Dedifferentiated amniotic fluid mesenchymal stem cell (primary cell): ENCODE data around the gene SGMS1.
A peak's percentile ranks its signal among the peaks of the same experiment; 100 is the strongest.
"Not testable (repeated sequence)": the region's sequence is repeated elsewhere in the genome, so short reads cannot be mapped to it uniquely, and the experiment has no call there.

Experiments
- DNase-seq: peaks from one replicate; pipeline ENCODE4 v3.0.0-alpha.2; 2016; ENCODE audit errors: extremely low spot score

SGMS1 gene

GRCh38 chr10:50558371-50558770 is 65.4 kb downstream of the SGMS1 start:
- no peak for DNase-seq

GRCh38 chr10:50557130-50557682 is 66.5 kb downstream of the SGMS1 start:
- DNase-seq: no peak

DNA sequence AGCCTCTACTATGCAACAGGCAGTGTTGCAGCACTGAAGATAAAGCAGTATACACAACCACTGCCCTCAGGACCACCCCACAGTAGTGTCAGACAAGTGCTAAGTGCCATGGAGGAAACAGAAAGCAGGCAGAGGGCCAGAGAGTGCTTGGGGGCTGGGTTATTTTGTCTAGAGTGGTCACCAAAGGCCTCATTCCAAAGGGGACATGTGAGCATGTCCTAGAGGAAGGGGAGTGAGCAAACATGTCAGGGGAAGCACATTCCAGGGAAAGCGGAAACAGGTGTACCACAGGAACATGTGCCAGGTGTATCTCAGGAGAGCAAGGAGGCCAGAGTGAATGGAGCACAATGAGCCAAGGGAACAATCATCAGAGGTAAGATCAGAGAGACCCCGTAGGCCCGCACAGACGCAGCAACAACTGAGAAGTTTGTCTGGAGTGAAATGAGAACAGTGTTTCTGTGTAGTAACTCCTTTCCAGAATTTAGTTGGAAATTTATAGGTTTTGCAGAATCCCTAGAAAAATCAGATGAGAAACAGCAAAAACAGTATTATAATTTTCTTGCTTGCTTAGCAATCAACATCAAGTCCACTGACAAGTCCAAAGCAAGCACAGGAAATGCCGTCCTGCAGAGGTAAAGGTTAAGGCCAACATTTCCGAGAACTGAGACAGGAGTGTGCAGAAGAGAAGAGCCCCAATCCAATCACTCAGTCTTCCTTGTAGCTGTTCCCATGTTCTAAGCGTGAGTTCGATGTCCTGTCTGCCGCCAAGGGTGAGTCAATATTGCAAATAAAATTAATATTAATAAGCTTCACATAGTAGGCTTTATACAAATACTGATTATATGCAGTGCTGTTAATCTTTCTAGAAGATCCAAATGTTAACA is 67.3 kb downstream of the SGMS1 start:
- DNase-seq: no peak

- peak; percentile 45 for DNase-seq
Observed at GRCh38 chr10:50554995-50555568, 68.7 kb downstream of the SGMS1 start.

GRCh38 chr10:50554376-50554994 is 69.3 kb downstream of the SGMS1 start:
- no peak for DNase-seq

GRCh38 chr10:50552771-50553535 is 70.8 kb downstream of the SGMS1 start:
- DNase-seq: no peak

DNA sequence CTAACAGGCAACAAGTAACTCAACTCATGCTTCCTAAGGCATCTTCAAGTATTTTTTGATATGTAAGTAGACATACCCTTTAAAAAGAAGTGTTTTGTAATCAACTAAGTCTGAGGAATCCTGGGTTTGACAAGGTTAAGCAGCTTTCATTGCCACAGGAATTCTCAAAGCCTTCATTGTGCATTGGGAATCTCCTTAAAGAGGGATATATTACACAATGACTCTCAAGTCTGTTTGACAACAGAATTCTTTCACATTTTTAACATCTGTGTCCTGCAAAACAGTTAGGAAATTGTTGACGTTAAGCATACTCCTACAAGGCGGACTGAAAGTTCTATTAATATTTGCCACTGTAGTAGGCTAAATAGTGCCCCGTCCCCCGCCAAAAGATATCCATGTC is 71.4 kb downstream of the SGMS1 start:
- peak; percentile 87 for DNase-seq

- DNase-seq: no peak
Observed at GRCh38 chr10:50551894-50552293, 71.9 kb downstream of the SGMS1 start.

GRCh38 chr10:50550291-50550839 is 73.4 kb downstream of the SGMS1 start:
- no peak for DNase-seq

- DNase-seq: not testable (repeated sequence)
Observed at GRCh38 chr10:50549186-50549585, 74.6 kb downstream of the SGMS1 start.

GRCh38 chr10:50548481-50548880 is 75.3 kb downstream of the SGMS1 start:
- not testable (repeated sequence) for DNase-seq

DNA sequence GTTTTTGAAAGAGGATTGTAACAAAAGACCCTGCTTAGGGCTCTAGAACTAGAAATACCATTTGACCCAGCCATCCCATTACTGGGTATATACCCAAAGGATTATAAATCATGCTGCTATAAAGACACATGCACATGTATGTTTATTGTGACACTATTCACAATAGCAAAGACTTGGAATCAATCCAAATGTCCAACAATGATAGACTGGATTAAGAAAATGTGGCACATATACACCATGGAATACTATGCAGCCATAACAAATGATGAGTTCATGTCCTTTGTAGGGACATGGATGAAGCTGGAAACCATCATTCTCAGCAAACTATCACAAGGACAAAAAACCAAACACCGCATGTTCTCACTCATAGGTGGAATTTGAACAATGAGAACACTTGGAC is 77.5 kb downstream of the SGMS1 start:
- DNase-seq: not testable (repeated sequence)

- no peak for DNase-seq
Observed at GRCh38 chr10:50545846-50546245, 77.9 kb downstream of the SGMS1 start.

DNA sequence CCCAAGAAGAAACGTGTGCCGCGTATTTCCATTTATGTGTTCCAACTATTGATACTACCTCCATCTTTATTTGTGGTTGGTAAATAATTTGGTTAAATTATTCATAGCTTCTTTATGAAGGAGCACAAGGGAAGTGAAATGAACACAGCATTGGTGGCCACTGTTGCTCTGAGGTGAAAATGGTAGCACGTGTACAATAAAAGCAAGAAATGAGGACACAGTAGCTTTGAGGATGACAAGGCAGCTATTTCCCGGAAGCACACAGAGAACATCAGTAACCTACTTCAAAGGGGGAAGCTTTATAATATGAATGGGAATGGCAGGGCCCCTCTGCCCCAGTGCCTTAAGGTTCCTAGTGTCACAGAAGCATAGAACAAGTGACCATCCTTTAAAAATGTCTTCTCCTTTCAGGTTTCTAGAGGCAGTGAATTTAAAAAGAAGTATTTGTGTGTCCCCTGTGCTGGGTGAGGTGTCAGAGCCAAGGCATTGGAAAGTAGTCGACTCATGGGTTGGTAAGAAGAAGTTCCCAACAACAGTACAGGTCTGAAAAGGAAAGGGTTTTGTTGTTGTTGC is 78.8 kb downstream of the SGMS1 start:
- DNase-seq: no peak

DNA sequence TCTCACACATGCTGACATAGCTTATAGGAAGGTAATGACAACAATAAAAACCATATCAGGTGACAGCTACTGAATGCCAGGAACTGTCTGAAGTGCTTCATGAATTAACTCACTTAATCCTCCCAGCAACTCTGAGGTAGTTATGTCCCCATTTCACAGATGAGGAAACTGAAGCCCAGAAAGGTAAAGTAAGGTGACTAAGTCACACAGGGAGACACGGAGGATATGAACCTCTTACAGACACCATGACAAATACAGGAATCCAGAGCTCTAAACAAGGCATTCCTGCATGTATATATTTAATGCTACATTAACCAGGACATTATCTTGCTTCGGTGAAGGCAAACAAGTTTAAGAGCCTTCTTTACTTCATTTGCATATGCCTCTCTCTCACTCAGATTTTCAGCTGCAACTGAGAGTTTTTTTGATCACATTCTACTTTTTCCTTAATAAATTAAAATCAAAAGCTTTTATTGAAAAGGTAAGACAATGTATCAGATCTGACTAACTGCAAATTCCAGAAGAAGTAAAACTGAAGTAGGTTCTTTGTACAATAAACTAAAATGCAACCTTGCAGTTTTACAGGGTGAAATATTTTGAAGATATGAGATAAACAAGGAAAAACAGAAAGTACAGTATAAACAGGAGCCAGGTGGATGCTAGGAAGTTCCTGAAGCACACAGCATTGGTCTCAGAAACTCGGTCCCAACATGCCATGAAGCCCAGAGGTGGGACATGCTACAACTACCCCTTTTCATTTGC is 79.5 kb downstream of the SGMS1 start:
- DNase-seq: no peak

DNA sequence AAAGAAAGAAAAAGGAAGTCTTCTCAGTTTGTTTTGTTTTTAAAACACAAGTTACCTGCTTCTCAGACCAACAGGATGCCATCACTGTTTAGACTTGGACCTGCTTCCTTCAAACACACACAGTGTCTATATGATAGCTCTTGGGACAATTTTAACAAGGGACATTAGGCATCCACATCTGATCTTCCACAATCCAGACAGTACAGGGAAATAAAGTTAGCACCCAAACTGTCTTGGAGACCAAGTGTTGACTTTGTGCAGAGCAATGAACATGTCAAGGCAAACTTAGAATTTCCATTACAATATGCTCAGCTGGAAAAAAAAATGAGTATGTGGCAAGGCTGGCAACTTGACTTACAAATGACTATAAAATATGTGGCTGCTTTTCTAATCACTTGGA is 80.9 kb downstream of the SGMS1 start:
- no peak for DNase-seq

DNA sequence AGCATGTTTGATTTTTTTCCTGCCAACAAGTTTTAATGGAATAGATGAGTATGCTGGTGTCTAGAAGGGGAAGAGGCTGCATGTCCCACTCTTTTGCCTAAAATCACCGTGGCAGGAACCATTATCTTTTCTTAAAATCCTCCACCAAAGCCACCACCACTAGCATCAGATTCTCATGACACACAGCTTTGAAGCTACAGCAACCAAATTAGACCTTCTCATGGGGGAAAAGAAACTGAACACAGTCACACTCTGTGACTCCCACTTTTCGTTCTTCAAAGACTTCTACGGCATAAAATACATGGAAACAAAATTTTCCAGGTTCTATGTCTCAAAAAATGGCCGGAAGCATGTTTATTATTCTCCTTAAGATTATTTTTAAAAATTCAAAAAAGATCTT is 81.8 kb downstream of the SGMS1 start:
- no peak for DNase-seq

DNA sequence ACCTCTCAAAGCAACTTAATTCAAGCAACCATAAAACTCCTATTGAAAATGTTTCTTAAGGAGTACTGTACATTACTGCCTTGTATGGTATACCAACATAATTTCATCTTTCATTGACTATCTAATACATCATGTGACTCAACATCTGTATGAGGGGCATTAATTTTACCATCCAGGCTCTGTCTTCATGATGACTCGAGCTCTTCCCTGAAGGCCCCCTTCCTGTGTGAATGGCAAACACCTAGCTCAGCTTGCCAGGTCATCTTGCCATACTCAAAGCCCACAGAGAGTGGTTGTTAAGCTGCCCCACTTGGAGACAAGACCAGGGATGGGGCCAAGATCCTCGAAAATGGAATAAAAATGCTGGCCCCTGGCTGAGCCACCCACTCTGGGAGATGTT is 82.4 kb downstream of the SGMS1 start:
- no peak for DNase-seq

DNA sequence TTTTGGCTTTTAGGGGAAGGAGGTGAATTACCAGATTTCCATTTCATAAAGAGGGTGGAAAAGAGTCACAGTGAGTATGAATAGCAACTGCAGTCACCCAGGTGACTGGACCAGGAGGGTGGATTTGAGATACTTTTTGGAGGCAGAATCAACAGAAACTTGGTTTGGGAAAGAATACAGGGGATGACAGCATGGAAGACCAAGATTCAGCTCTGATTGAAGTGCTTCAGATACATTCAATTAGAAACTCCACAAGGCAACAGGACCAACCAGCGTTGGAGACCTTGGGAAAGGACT is 83.0 kb downstream of the SGMS1 start:
- no peak for DNase-seq

DNA sequence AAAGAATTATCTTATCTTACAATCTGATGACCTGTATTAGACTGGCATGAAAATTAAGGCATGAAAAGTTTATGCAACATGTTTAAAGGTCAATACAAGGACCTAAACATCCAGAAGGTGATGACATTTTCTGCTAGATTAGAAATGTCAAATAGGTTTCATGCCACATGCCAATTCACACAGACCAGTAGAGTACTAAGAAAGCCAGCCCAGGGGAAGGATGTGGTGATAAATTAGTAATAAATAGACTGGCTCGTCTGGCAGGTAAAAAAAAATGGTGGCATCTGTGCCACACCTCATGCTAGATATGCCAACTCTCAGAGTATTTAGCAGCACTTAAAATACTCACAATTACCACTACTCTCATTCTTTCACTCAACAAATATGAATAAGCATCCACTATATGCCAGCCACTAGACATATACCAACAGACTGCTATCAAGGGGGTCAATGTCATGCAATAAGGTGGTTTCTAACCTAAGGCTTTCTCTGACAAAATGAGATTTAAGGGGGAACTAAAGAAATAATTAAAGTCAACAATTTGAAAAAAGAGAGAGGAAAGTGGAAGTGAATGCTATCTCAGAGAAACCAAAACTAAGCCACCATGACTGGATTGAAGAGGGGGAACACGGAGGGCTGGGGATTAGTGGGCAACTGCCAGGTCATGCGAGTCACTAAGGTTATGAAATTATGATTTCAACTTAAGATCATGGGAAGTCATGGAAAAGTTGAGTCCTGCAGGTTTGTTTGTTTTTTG is 83.5 kb downstream of the SGMS1 start:
- no peak for DNase-seq
